GM18870 (cell line): ENCODE data around the gene TACC3.

Source experiments
- ATAC-seq: cut with Tn5 transposase; IDR thresholded peaks from one replicate; pipeline ENCODE4 v1.9.1; 2021; ENCODE audit warnings: moderate library complexity; ENCODE audit not compliant: unreplicated experiment

The TACC3 gene

GRCh38 chr4:1788254-1788973 is 67.1 kb downstream of the TACC3 start:
- no peak for ATAC-seq

- no peak for ATAC-seq
Observed at GRCh38 chr4:1789552-1789951, 68.2 kb downstream of the TACC3 start.

- no peak for ATAC-seq
Observed at GRCh38 chr4:1790005-1790404, 68.7 kb downstream of the TACC3 start.

GRCh38 chr4:1792158-1792831 is 71.0 kb downstream of the TACC3 start:
- no peak for ATAC-seq

- no peak for ATAC-seq
Observed at GRCh38 chr4:1792832-1793495, 71.6 kb downstream of the TACC3 start, which contains the start of gene FGFR3. Gene FGFR3 (plus strand): TSS chr4:1793293. CDS start chr4:1793935, 642 bp downstream.

GRCh38 chr4:1793496-1793840 is 72.1 kb downstream of the TACC3 start:
- no peak for ATAC-seq

GRCh38 chr4:1793940-1794808 is 72.9 kb downstream of the TACC3 start:
- ATAC-seq = no peak
